ENCODE measurements around the gene MECP2.
"Not testable (repeated sequence)": the region's sequence is repeated elsewhere in the genome, so short reads cannot be mapped to it uniquely, and the experiment has no call there.

- not testable (repeated sequence) for TF ChIP-seq CTCF (conservative IDR thresholded peaks at IDR 0.05; ENCODE audit: low read length); EZH2phosphoT487 (IDR thresholded peaks at IDR 0.05; ENCODE audit: borderline replicate concordance, low read depth, low read length)
Measured at GRCh38 chrX:153994398-153994797, 103.1 kb downstream of the MECP2 start.
